NCI-H460 (cell line): ENCODE results near the gene MAN2C1. TPM values are rescaled to one million over a fixed set of nuclear protein-coding genes. Genes with fewer than 3 reads are reported as not detected.
"Not testable (repeated sequence)": the region's sequence is repeated elsewhere in the genome, so short reads cannot be mapped to it uniquely, and the experiment has no call there.

Source experiments
- DNase-seq: peaks from one replicate; pipeline ENCODE4 v3.0.0-alpha.2; 2016; ENCODE audit warnings: low read depth; ENCODE audit errors: extremely low read depth
- total RNA-seq: library from RNA; depleted of rRNA; stranded (reverse); fragments of >200 nt; shearing (Covaris generic); gene quantifications from 2 replicates; pipeline ENCODE4 v1.2.3, GENCODE V29; 2014; rRNA removed

Gene MAN2C1
- total RNA-seq, 1 experiment from 2014 or later, result 87.7 TPM

DNA sequence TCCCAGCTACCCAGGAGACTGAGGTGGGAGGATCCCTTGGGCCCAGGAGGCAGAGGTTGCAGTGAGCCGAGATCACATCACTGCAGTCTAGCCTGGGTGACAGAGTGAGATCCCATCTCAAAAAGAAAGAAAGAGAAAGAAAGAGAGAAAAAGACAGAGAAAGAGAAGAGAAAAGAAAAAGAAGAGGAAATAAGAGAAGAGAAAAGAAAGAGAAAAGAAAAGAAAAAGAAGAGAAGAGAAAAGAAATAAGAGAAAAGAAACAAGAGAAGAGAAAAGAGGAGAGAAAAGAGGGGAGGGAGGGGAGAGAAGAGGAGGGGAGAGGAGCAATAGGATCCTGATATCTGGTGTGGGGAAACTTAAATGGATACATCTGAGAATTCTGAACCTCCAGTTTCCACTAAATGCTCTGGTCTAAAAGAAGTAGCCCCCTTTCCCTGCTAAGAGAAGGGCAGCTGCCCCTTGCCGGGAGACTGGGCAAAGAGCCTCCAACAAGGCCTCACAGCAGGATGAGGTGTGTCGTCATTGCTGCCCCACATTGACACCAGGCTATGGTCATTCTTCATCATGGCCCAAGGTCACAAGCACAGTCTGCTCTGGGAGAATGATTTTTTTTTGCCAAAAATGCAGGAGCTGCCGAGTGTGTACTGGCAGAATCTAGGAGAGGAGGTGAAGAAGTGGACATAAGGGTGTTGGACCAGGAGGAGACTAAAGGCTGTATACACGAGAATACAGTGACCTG, 53.7 kb downstream of the MAN2C1 start:
- no peak for DNase-seq

DNA sequence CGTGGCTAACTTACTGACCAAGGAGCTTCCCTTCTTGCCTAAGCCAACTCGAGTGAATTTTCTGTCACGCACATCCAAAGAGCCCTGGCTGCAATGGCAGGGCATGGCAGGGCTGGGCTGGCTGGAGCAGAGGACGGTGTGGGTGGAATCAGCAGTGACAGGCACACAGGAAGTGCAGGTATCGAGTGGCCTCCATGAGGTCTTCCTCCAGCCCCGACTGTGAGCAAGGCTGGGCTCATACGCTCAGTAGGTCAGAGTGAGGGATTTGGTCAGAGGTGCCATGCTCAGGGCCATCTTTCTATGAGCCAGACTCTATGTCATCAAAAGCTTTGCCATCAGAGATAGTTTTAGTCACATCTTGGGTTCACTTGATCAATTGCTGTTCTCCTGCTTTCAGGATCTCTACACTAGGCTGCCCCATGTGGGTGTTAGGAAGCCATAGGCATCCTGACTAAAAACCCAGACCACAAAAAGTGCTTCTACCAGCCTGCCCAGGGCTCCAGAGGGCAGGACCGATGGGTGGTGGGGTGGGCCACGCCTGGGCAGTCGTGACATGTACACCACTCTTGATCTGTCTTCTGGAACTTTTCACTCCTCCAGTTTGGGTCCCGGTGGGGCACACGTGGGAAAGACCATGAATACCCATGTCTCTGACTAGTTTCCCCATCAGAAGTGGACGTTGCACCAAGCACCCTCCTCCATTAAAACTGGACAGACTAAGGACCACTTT, 55.1 kb downstream of the MAN2C1 start:
- no peak for DNase-seq

DNA sequence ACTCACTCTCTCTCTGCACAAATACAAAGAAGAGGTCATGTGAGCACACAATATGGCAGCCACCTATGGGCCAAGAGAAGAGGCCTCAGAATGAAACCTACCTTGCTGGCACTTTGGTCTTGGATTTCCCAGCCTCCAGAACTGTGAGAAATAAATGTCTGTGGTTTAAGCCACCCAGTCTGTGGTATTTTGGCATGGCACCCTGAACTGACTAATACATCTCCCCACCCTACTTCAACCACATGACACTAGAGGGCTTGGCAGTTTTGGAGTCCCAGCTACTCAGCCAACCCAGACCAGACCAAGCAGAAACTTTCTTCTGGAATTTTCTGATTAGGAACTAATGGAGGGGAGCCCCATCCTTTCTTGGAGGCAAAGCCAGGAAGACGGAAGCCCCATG, 55.9 kb downstream of the MAN2C1 start:
- not testable (repeated sequence) for DNase-seq

DNA sequence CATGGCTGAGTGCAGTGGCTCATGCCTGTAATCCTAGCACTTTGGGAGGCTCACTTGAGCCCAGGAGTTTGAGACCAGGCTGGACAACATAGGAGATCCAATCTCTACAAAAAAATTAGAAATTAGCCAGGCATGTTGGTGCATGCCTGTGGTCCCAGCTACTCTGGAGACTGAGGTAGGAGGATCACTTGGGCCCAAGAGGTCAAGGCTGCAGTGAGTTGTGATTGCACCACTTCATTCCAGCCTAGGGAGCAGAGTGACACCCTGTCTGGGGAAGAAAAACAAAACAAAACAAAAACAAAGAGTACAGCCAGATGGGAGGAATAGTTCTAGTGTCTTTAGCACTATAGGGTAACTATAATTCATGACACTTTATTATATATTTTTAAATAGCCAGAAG, 58.7 kb downstream of the MAN2C1 start:
- DNase-seq, result no peak

DNA sequence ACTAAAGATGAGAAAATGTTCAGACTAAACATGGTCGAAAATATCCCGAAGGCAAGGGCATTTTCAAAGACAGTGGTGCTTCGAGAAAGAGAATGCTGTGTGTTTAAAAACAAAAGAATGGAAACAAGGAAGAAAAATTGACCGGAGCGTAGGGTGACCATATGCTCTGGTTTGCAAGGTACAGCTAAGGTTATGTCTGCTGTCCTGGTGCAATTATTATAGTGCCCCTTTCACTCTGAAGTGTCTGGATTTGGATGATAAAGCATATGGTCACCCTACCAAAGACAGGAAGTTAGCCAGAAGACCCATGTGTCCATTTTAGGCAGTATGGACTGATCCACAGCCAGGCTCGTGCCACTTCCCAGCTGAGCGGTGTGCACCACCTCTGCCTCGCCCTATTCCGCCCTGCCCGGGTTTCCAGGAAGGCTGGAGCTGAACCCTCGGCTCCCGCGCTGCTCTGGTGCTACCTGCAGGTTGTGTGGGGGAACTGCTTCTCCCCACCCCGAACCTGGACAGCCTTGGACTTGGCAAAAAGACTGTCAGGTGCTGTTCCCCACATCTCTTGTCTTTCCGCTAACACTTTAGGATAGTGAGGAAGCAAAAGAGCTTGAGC, 60.5 kb downstream of the MAN2C1 start:
- peak; percentile 34 for DNase-seq

DNA sequence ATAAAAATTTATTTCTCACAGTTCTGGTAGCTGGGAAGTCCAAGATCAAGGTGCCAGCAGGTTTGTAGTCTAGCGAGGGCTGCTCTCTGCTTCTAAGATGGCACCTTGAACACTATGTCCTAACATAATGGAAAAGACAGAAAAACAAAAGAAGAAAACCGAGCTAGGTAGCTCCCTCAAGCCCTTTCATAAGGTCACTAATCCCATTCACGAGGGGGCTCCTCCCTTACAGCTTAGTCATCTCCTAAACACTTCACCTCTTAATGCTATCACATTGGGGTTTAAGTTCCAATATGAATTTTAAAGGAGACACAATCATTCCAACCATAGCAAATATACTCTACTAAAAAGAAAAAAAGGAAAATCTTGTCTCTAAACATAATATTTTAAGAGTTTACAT, 62.2 kb downstream of the MAN2C1 start:
- no peak for DNase-seq

Other genes with a start within 250 kb of the MAN2C1 start
- 5.9 and 7.0 TPM in 2 replicates for gene C15orf39, start 166.7 kb downstream of the MAN2C1 start, total RNA-seq
- gene GOLGA6C, start 110.3 kb downstream of the MAN2C1 start, total RNA-seq, result not detected in 2 replicates
- gene GOLGA6D, start 85.8 kb downstream of the MAN2C1 start, total RNA-seq, result not detected in 2 replicates
- 43.4 and 50.5 TPM in 2 replicates for gene COMMD4, start 32.5 kb downstream of the MAN2C1 start, total RNA-seq
- gene NEIL1, start 21.6 kb downstream of the MAN2C1 start, total RNA-seq, result 3.6 and 3.7 TPM in 2 replicates
- gene SIN3A, start 83.1 kb upstream of the MAN2C1 start, total RNA-seq, result 21.1 and 25.8 TPM in 2 replicates
- 26.0 and 29.5 TPM in 2 replicates for gene PTPN9, start 210.7 kb upstream of the MAN2C1 start, total RNA-seq